ENCODE results near the gene SEC24B.

DNA sequence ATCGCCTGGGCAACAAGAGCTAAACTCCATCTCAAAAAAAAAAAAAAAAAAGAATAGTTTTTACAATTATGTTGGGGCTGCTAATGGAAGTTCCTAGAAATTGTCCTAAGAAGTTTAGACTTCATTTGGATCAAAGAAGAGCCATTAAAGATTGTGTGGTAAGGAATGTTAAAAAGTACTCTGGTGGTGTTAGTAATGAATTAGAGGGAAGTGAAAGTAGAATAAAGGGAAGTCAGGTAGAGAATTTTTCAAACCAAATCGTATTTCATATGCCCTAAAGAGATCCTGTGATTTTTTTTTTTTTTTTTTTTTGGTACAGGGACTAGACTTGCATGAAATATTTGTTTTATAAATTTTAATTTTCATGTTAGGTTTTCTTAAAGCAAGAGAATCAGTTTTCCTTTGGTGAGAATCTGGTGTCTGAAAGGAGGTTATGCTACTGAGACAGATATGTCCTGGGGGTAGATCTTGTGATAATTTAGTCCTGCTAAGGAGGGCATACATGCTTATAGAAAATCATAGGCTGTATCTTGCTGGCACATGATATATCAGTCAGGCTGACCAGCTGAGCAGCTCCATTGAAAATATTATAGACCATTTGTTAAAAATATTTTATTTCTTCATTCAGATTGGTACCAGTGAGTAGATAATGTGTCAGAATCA is 10.7 kb downstream of the SEC24B start:
- TF ChIP-seq RXRA (IDR thresholded peaks at IDR 0.05) (no peak), HNF4A (conservative IDR thresholded peaks at IDR 0.05) (no peak), GABPA (IDR thresholded peaks at IDR 0.05 in 1 of 2, conservative IDR thresholded peaks at IDR 0.05 in 1 of 2) (no peak), HNF4G (IDR thresholded peaks at IDR 0.05) (no peak), SP1 (IDR thresholded peaks at IDR 0.05) (no peak), TAF1 (conservative IDR thresholded peaks at IDR 0.05) (no peak)
- TF ChIP-seq, protein P1, sequence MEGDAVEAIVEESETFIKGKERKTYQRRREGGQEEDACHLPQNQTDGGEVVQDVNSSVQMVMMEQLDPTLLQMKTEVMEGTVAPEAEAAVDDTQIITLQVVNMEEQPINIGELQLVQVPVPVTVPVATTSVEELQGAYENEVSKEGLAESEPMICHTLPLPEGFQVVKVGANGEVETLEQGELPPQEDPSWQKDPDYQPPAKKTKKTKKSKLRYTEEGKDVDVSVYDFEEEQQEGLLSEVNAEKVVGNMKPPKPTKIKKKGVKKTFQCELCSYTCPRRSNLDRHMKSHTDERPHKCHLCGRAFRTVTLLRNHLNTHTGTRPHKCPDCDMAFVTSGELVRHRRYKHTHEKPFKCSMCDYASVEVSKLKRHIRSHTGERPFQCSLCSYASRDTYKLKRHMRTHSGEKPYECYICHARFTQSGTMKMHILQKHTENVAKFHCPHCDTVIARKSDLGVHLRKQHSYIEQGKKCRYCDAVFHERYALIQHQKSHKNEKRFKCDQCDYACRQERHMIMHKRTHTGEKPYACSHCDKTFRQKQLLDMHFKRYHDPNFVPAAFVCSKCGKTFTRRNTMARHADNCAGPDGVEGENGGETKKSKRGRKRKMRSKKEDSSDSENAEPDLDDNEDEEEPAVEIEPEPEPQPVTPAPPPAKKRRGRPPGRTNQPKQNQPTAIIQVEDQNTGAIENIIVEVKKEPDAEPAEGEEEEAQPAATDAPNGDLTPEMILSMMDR (IDR thresholded peaks at IDR 0.05; ENCODE audit: low read depth, low read length, missing input control) = no peak
- TF ChIP-seq, protein P2, sequence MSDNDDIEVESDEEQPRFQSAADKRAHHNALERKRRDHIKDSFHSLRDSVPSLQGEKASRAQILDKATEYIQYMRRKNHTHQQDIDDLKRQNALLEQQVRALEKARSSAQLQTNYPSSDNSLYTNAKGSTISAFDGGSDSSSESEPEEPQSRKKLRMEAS (IDR thresholded peaks at IDR 0.05) = no peak
- TF ChIP-seq, protein P3, sequence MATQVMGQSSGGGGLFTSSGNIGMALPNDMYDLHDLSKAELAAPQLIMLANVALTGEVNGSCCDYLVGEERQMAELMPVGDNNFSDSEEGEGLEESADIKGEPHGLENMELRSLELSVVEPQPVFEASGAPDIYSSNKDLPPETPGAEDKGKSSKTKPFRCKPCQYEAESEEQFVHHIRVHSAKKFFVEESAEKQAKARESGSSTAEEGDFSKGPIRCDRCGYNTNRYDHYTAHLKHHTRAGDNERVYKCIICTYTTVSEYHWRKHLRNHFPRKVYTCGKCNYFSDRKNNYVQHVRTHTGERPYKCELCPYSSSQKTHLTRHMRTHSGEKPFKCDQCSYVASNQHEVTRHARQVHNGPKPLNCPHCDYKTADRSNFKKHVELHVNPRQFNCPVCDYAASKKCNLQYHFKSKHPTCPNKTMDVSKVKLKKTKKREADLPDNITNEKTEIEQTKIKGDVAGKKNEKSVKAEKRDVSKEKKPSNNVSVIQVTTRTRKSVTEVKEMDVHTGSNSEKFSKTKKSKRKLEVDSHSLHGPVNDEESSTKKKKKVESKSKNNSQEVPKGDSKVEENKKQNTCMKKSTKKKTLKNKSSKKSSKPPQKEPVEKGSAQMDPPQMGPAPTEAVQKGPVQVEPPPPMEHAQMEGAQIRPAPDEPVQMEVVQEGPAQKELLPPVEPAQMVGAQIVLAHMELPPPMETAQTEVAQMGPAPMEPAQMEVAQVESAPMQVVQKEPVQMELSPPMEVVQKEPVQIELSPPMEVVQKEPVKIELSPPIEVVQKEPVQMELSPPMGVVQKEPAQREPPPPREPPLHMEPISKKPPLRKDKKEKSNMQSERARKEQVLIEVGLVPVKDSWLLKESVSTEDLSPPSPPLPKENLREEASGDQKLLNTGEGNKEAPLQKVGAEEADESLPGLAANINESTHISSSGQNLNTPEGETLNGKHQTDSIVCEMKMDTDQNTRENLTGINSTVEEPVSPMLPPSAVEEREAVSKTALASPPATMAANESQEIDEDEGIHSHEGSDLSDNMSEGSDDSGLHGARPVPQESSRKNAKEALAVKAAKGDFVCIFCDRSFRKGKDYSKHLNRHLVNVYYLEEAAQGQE (IDR thresholded peaks at IDR 0.05) = no peak
- TF ChIP-seq, protein P4, sequence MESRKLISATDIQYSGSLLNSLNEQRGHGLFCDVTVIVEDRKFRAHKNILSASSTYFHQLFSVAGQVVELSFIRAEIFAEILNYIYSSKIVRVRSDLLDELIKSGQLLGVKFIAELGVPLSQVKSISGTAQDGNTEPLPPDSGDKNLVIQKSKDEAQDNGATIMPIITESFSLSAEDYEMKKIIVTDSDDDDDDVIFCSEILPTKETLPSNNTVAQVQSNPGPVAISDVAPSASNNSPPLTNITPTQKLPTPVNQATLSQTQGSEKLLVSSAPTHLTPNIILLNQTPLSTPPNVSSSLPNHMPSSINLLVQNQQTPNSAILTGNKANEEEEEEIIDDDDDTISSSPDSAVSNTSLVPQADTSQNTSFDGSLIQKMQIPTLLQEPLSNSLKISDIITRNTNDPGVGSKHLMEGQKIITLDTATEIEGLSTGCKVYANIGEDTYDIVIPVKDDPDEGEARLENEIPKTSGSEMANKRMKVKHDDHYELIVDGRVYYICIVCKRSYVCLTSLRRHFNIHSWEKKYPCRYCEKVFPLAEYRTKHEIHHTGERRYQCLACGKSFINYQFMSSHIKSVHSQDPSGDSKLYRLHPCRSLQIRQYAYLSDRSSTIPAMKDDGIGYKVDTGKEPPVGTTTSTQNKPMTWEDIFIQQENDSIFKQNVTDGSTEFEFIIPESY (IDR thresholded peaks at IDR 0.05) = no peak

Data from liver (tissue), 3 donors.